ENCODE data around the gene MAP2K2.
"Not testable (repeated sequence)": the region's sequence is repeated elsewhere in the genome, so short reads cannot be mapped to it uniquely, and the experiment has no call there.

Gene MAP2K2

GRCh38 chr19:4130744-4131438 lies 7.0 kb upstream of the MAP2K2 start:
- no peak for DNase-seq (ENCODE audit: low spot score)

GRCh38 chr19:4129050-4129449 lies 5.1 kb upstream of the MAP2K2 start:
- DNase-seq (ENCODE audit: low spot score) = not testable (repeated sequence)

- DNase-seq (ENCODE audit: low spot score) = not testable (repeated sequence)
These were observed 3.4 kb upstream of the MAP2K2 start for GRCh38 chr19:4127322-4127721.

- no peak for DNase-seq (ENCODE audit: low spot score)
These were observed 716 bp upstream of the MAP2K2 start for GRCh38 chr19:4124638-4125037.

- DNase-seq (ENCODE audit: low spot score) = no peak
These were observed 1.4 kb downstream of the MAP2K2 start for GRCh38 chr19:4122480-4122879.

- DNase-seq (ENCODE audit: low spot score) = no peak
These were observed 2.1 kb downstream of the MAP2K2 start for GRCh38 chr19:4121815-4122214.

- DNase-seq (ENCODE audit: low spot score) = no peak
These were observed 2.7 kb downstream of the MAP2K2 start for GRCh38 chr19:4121273-4121612.

GRCh38 chr19:4120559-4121272 lies 3.2 kb downstream of the MAP2K2 start:
- DNase-seq (ENCODE audit: low spot score) = no peak

GRCh38 chr19:4119763-4120162 lies 4.2 kb downstream of the MAP2K2 start:
- no peak for DNase-seq (ENCODE audit: low spot score)

GRCh38 chr19:4115818-4116385 lies 8.0 kb downstream of the MAP2K2 start:
- no peak for DNase-seq (ENCODE audit: low spot score)

- no peak for DNase-seq (ENCODE audit: low spot score)
These were observed 8.7 kb downstream of the MAP2K2 start for GRCh38 chr19:4115050-4115817.

- DNase-seq (ENCODE audit: low spot score) = no peak
These were observed 9.7 kb downstream of the MAP2K2 start for GRCh38 chr19:4114181-4114580.

GRCh38 chr19:4113398-4114088 lies 10.4 kb downstream of the MAP2K2 start:
- no peak for DNase-seq (ENCODE audit: low spot score)

GRCh38 chr19:4112367-4112766 lies 11.6 kb downstream of the MAP2K2 start:
- no peak for DNase-seq (ENCODE audit: low spot score)

- DNase-seq (ENCODE audit: low spot score) = no peak
These were observed 14.3 kb downstream of the MAP2K2 start for GRCh38 chr19:4109626-4109945.

- DNase-seq (ENCODE audit: low spot score) = no peak
These were observed 14.9 kb downstream of the MAP2K2 start for GRCh38 chr19:4108767-4109625.

- DNase-seq (ENCODE audit: low spot score) = no peak
These were observed 20.9 kb downstream of the MAP2K2 start for GRCh38 chr19:4103080-4103433.

GRCh38 chr19:4102339-4103079 lies 21.4 kb downstream of the MAP2K2 start:
- no peak for DNase-seq (ENCODE audit: low spot score)

GRCh38 chr19:4101496-4101770 lies 22.5 kb downstream of the MAP2K2 start:
- no peak for DNase-seq (ENCODE audit: low spot score)

GRCh38 chr19:4100647-4101495 lies 23.1 kb downstream of the MAP2K2 start:
- no peak for DNase-seq (ENCODE audit: low spot score)

Data from pons (tissue), 1 donor.